22Rv1 (cell line): ENCODE results near the gene HPSE2.

Source experiments
- CTCF ChIP-seq: fragments of 450-650 bp; IDR thresholded peaks from 2 replicates; pipeline ENCODE4 v1.5.1; 2017; ENCODE audit warnings: mild to moderate bottlenecking
- ZFX ChIP-seq: fragments of 450-650 bp; IDR thresholded peaks from 2 replicates; pipeline ENCODE4 v1.6.1; 2017; ENCODE audit warnings: antibody characterized with exemption, borderline replicate concordance

DNA sequence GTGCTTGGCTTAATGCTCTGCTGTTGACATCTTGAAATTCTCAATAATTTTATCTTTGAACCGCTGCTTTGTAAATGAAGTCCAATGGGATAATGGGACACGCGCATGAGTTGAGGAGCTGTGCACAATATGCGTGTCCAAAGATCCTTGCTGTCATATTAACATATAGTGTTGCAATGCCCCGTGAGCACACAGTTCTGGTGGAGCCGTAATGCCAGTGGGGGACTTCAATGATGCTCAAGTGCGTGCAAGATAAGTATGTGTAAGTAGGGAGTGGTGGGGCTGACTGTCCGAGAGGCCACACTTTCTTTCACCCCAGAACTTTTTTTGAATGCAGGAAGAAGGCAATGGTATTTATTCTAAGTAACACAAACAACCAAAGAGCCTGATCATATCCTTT is 711.5 kb downstream of the HPSE2 start:
- TF ChIP-seq CTCF (no peak), ZFX (no peak)
